ENCODE results near the gene ACOX1.
A peak's percentile ranks its signal among the peaks of the same experiment; 100 is the strongest.

DNA sequence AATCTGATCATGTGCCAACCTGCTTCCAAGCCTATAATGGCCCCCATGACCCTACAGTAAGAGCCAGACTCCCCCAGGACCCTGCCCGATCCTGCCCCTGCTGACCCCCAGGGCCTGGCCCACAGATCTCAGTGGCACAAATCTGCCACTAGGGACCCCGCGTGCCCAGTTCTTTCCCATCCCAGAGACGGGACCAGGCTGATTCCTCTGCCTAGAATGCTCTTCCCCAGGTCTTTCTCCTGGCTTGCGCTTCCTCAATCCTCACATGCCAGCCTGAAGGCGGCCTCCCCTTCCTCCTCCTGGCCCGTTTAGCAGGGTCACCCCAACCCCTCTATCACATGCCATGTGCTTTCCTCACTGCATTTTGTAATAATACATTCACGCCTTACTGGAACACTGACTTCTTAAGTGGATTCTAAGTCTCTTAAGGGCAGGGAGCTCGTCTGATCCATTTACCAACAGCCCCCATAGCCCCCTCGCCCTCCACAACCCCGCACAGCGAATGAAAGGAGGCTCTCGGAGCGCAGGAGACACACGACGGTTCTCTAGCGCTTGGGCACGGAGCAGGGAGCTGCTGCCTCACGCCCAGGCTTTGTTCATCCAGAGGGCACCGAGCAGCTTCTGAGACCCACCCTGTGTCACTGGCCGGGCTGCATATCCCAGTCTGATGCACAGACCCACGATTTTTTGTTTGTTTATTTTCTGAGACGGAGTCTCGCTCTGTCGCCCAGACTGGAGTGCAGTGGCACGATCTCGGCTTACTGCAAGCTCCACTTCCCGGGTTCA is 83.4 kb downstream of the ACOX1 start:
- no peak for TF ChIP-seq POLR2A (IDR thresholded peaks at IDR 0.05)
- TF ChIP-seq, protein P1, sequence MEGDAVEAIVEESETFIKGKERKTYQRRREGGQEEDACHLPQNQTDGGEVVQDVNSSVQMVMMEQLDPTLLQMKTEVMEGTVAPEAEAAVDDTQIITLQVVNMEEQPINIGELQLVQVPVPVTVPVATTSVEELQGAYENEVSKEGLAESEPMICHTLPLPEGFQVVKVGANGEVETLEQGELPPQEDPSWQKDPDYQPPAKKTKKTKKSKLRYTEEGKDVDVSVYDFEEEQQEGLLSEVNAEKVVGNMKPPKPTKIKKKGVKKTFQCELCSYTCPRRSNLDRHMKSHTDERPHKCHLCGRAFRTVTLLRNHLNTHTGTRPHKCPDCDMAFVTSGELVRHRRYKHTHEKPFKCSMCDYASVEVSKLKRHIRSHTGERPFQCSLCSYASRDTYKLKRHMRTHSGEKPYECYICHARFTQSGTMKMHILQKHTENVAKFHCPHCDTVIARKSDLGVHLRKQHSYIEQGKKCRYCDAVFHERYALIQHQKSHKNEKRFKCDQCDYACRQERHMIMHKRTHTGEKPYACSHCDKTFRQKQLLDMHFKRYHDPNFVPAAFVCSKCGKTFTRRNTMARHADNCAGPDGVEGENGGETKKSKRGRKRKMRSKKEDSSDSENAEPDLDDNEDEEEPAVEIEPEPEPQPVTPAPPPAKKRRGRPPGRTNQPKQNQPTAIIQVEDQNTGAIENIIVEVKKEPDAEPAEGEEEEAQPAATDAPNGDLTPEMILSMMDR (IDR thresholded peaks at IDR 0.05) = peak in 1 of 3 donors; percentile 9
